Cardiac septum (tissue), 1 donor: ENCODE results near the gene CDHR2. TPM values are rescaled to one million over a fixed set of nuclear protein-coding genes. Genes with fewer than 3 reads are reported as not detected.
"Not testable (repeated sequence)": the region's sequence is repeated elsewhere in the genome, so short reads cannot be mapped to it uniquely, and the experiment has no call there.

Source experiments
- DNase-seq: peaks from one replicate; pipeline ENCODE4 v3.0.0-alpha.2; 2020; ENCODE audit warnings: low spot score
- intact Hi-C: fragments of 100-400 bp; cut with DNase I; formaldehyde crosslinking; loops from one replicate; pipeline ENCODE4 v1.14.0; 2022
- total RNA-seq: library from RNA; stranded (reverse); fragmentation: NEBNext Ultra II Directional; extraction: Animal tissue kit (Norgen Biotek cat#: 25700); gene quantifications from one replicate; pipeline ENCODE4 v1.2.1, GENCODE V29; 2021
- donor health status: DM: no; HTN: no; CAD: no.

CDHR2 gene
- total RNA-seq, 1 donor from 2014 or later = 0.51 TPM

DNA sequence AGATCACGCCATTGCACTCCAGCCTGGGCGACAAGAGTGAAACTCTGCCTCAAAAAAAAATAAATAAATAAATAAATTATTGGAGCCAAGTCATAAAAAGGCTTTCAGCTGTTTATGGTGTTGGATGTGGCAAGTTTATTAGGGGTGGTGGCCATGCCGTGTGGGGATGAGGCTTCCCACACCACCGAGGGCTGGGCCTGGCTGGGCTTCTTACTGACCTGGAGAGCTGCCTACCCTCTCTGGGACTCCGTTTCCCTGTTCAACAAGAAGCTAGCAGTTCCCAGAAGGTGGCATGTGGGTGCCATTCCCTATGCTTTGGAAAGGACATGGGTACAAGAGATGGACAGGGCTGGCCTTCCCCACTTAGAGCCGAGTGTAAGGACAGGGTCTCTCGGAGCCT, 38.3 kb downstream of the CDHR2 start:
- intact Hi-C loops = no loop called here
- DNase-seq = no peak

DNA sequence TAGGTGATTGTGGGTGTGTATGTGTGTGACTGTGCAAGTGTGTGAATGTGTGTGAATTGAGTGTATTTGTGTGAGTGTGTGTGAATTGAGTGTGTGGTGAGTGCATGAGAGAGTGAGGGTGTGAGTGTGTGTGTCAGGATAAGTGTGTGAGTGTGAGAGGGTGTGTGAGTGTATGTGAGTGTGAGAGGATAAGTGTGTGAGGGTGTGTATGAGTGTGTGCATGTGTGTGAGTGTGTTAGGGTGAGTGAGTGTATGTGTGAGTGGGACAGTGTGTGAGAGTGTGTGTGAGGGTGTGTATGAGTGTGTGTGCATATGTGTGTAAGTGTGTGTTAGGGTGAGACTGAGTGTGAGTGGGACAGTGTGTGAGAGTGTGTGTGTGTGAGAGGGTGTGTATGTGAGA, 39.2 kb downstream of the CDHR2 start:
- intact Hi-C loops = no loop called here
- DNase-seq = no peak

DNA sequence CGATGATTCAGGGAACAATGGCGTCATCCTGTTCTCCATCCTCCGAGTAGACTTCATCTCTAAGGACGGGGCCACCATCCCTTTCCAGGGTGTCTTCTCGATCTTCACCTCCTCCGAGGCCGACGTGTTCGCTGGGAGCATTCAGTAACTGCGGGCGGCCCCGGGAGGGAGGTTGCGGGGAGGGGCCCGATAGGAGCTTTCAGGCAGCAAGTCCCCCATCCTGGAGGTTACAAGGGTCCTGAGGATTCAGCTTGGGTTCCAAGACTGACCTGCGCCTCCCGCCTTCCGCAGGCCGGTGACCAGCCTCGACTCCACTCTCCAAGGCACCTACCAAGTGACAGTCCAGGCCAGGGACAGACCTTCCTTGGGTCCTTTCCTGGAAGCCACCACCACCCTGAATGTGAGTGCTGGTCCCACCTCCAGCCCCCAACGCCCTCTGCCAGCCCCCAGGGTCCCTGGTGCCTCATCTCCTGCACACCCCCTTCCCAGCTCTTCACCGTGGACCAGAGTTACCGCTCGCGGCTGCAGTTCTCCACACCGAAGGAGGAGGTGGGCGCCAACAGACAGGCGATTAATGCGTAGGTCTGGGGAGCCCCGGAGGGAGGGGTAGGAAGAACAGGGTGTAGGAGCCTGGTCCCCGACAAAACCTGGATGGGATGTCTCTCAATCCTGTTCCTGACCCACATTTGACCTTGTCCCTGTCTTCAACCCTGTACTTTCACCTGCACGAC, 40.1 kb downstream of the CDHR2 start:
- intact Hi-C loops = no loop called here
- DNase-seq = no peak

- DNase-seq = no peak
- intact Hi-C loops = no loop called here
These were observed 41.0 kb downstream of the CDHR2 start for GRCh38 chr5:176590035-176590717.

GRCh38 chr5:176591667-176592066, 42.5 kb downstream of the CDHR2 start:
- DNase-seq, intact Hi-C loops: not testable (repeated sequence)

DNA sequence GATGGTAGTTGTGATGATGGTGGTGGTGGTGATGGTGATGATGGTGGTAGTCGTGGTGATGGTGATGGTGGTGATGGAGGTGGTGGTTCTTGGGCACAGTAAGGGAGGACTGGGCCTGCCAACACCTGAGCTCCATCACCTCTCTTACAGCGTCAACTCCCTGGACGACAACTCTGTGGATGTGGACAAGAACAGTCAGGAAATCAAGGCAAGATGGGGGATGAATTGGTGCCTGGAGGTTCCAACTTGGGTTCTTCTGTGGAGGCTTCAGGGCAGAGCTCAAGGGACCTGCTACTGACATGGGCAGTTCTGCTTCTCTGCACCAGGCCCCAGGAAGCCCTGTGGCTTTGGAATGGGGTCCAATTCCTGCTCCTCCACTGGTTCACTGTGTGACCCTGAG, 43.4 kb downstream of the CDHR2 start:
- DNase-seq = no peak
- intact Hi-C loops = no loop called here

DNA sequence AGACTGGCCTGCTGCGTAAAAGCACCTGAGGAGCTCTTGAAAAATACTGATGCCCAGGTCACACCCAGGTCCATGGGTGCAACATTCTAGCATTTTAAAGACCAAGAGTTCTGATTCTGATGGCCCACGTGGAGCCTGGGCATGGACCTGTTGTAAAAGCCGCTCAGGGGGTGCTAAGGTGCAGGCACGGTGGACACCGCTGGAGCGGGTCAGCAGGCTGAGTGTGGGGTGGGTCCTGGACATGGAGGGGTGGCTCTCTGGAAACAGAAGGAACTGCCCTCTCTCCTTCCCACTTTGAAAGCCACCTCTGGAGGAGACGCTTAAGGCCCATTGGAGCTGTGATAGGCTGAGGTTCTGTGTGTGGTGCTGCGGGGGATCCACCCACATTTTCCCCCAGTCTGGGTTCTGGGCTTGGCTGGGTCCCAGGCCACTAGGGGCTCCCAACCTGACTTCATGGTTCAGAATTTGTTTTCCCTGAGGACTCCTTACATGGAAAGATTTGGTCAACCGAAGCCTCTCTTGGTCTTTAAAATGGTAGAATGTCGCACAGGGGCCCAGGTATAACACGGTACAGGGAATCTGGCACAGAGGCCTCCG, 44.2 kb downstream of the CDHR2 start:
- intact Hi-C loops = no loop called here
- no peak for DNase-seq

- no peak for DNase-seq
- intact Hi-C loops = no loop called here
These were observed 45.4 kb downstream of the CDHR2 start for GRCh38 chr5:176594554-176594953.

GRCh38 chr5:176595386-176595943, 46.3 kb downstream of the CDHR2 start:
- DNase-seq = no peak
- intact Hi-C loops = no loop called here

GRCh38 chr5:176596069-176596644, 47.0 kb downstream of the CDHR2 start:
- intact Hi-C loops = no loop called here
- DNase-seq = no peak

DNA sequence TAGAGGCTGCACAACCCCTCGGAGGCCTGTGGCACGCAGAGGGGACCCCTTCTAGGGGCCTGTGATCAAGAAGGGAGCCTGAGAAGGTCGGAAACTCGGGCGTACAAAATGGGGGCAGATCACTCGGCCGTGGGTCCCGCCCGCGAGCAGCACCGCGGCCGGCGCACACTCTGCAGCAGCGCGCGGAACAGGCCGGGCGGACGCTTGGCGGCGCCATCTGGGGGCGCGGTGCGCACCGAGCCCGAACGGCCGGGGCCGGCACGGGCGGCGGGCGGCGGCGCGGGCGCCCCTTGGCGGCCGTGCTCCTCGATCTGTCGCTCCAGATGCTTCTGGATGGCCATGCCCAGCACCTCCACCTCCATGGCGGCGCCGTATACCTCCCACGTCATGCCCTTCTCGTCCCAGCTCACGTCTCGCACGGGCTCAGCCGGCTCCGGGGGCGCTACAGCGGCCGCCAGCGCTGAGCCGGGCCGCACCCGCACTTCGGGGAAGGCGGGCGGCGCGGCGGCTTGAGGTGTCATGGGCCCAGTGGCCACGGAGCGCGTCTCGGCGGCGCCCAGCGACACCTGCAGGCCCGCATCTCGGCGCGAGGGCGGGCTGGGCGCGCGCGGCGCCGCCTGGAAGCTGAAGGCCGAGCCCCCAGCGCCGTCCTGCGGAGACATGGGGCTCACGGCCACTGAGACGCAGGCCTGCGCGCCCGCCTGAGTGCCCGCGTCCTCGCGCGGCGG, 47.7 kb downstream of the CDHR2 start:
- intact Hi-C loops = no loop called here
- DNase-seq = no peak

- DNase-seq = no peak
- intact Hi-C loops = no loop called here
These were observed 48.6 kb downstream of the CDHR2 start for GRCh38 chr5:176597417-176598389.

GRCh38 chr5:176599749-176600430, 50.7 kb downstream of the CDHR2 start:
- DNase-seq, intact Hi-C loops: not testable (repeated sequence)

- intact Hi-C loops = no loop called here
- DNase-seq = no peak
These were observed 52.9 kb downstream of the CDHR2 start for GRCh38 chr5:176601901-176602482.

- intact Hi-C loops = no loop called here
These were observed 53.9 kb downstream of the CDHR2 start for GRCh38 chr5:176603091-176603490.

DNA sequence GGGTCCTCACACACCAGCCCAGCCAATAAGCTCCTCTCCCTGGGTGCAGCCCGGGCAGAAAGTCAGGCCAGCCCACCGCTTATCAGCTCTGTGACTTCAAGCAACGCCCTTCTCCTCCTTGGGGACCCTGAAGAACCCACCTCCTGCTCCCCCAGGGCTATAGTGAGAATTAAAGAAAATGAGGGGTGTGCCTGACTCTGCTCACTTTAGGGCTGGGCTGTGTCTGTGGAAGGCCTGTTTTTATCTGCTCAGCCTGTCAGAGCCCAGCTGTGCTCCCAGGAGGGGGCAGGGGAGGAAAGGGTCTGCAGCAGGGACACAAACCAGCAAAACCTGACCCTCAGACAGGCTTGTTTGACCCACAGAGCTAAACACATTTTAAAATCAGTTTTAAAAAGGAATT, 56.9 kb downstream of the CDHR2 start:
- no peak for DNase-seq
- intact Hi-C loops = no loop called here

More at GRCh38 chr5:176603091-176603490, 53.9 kb downstream of the CDHR2 start:
- DNase-seq = no peak

GRCh38 chr5:176606875-176607274, 57.7 kb downstream of the CDHR2 start:
- intact Hi-C loops = no loop called here
- no peak for DNase-seq
